NCI-H2029 (cell line): ENCODE data around the gene TTC21A.
"Not testable (repeated sequence)": the region's sequence is repeated elsewhere in the genome, so short reads cannot be mapped to it uniquely, and the experiment has no call there.

Source experiments
- DNase-seq: peaks from one replicate; lab custom pipeline; 2025; lab: John Stamatoyannopoulos, UW

The TTC21A gene

GRCh38 chr3:39107388-39108199, at the start of gene TTC21A, which contains the start of gene GORASP1:
Gene TTC21A (plus strand): TSS chr3:39107680. CDS start chr3:39107838, 158 bp downstream.
Gene GORASP1 (minus strand): TSS chr3:39107627. CDS start chr3:39107541, 86 bp downstream.
- DNase-seq, result peak; percentile 86

- DNase-seq, result not testable (repeated sequence)
These were observed 46.3 kb upstream of the TTC21A start for GRCh38 chr3:39061228-39061627.

GRCh38 chr3:39062180-39062579, 45.3 kb upstream of the TTC21A start:
- DNase-seq, result no peak

GRCh38 chr3:39063143-39063542, 44.3 kb upstream of the TTC21A start:
- no peak for DNase-seq

- no peak for DNase-seq
These were observed 42.8 kb upstream of the TTC21A start for GRCh38 chr3:39064646-39065045.

GRCh38 chr3:39065197-39065596, 42.3 kb upstream of the TTC21A start:
- no peak for DNase-seq

- DNase-seq, result no peak
These were observed 40.2 kb upstream of the TTC21A start for GRCh38 chr3:39067286-39067685.

- DNase-seq, result no peak
These were observed 38.9 kb upstream of the TTC21A start for GRCh38 chr3:39068556-39068955.

- no peak for DNase-seq
These were observed 31.6 kb upstream of the TTC21A start for GRCh38 chr3:39075910-39076309.

GRCh38 chr3:39079530-39079929, 27.9 kb upstream of the TTC21A start:
- DNase-seq, result no peak

- DNase-seq, result no peak
These were observed 27.5 kb upstream of the TTC21A start for GRCh38 chr3:39080026-39080425.

- DNase-seq, result no peak
These were observed 24.7 kb upstream of the TTC21A start for GRCh38 chr3:39082666-39083313.

- DNase-seq, result no peak
These were observed 21.3 kb upstream of the TTC21A start for GRCh38 chr3:39086144-39086543.

- no peak for DNase-seq
These were observed 19.0 kb upstream of the TTC21A start for GRCh38 chr3:39088456-39088855.

GRCh38 chr3:39088889-39089288, 18.6 kb upstream of the TTC21A start:
- DNase-seq, result no peak

GRCh38 chr3:39090922-39091321, 16.6 kb upstream of the TTC21A start:
- no peak for DNase-seq

GRCh38 chr3:39094851-39095677, 12.4 kb upstream of the TTC21A start:
- DNase-seq, result no peak

- no peak for DNase-seq
These were observed 11.7 kb upstream of the TTC21A start for GRCh38 chr3:39095778-39096177.

- DNase-seq, result no peak
These were observed 10.7 kb upstream of the TTC21A start for GRCh38 chr3:39096775-39097174.

- no peak for DNase-seq
These were observed 9.6 kb upstream of the TTC21A start for GRCh38 chr3:39097716-39098472.

GRCh38 chr3:39098473-39099000, 8.9 kb upstream of the TTC21A start:
- DNase-seq, result no peak
